Neuronal stem cell (in vitro differentiated cells): ENCODE results near the gene FLAD1.
A peak's percentile ranks its signal among the peaks of the same experiment; 100 is the strongest.

Experiments
- DNase-seq: peaks from one replicate; pipeline ENCODE4 v3.0.0-alpha.2; 2013; ENCODE audit warnings: low spot score
- H2AFZ ChIP-seq: one replicate; pipeline ENCODE4 v1.6.1; 2013; ENCODE audit warnings: mild to moderate bottlenecking, low read length, inconsistent platforms
- H2AK5ac ChIP-seq: 2 replicates; pipeline ENCODE4 v1.6.1; 2013; ENCODE audit warnings: low read depth, mild to moderate bottlenecking, inconsistent platforms, low read length, moderate library complexity, mixed read lengths
- H2BK120ac ChIP-seq: 2 replicates; pipeline ENCODE4 v1.6.1; 2013; ENCODE audit warnings: low read depth, mild to moderate bottlenecking, inconsistent platforms, low read length, moderate library complexity, mixed read lengths
- H2BK12ac ChIP-seq: one replicate; pipeline ENCODE4 v1.6.1; 2013; ENCODE audit warnings: low read length, inconsistent platforms
- H2BK15ac ChIP-seq: 2 replicates; pipeline ENCODE4 v1.6.1; 2013; ENCODE audit warnings: mild to moderate bottlenecking, low read length, inconsistent platforms, mixed read lengths
- H2BK5ac ChIP-seq: one replicate; pipeline ENCODE4 v1.6.1; 2013; ENCODE audit warnings: inconsistent platforms, mild to moderate bottlenecking, low read length, moderate library complexity
- H3K14ac ChIP-seq: one replicate; pipeline ENCODE4 v1.6.1; 2013; ENCODE audit warnings: low read length, inconsistent platforms
- H3K18ac ChIP-seq: 2 replicates; pipeline ENCODE4 v1.6.1; 2013; ENCODE audit warnings: low read length, inconsistent platforms
- H3K23ac ChIP-seq: 2 replicates; pipeline ENCODE4 v1.6.1; 2013; ENCODE audit warnings: low read depth, mild to moderate bottlenecking, mixed read lengths, low read length, inconsistent platforms; ENCODE audit not compliant: poor library complexity
- H3K27ac ChIP-seq: replicated peaks from 3 replicates; pipeline ENCODE4 v1.5.1; 2013; ENCODE audit warnings: low read length, inconsistent platforms
- H3K27me3 ChIP-seq, 3 experiments: 2 replicates each; pipeline ENCODE4 v1.6.1; 2013; ENCODE audit warnings: low read length in 3 of 3, mild to moderate bottlenecking in 2 of 3, inconsistent platforms in 1 of 3, low read depth in 1 of 3, mixed read lengths in 1 of 3, moderate library complexity in 1 of 3; ENCODE audit not compliant: control insufficient read depth in 3 of 3, insufficient read depth in 3 of 3
- H3K36me3 ChIP-seq, 2 donors: replicated peaks in 1 of 2; 2 replicates each; pipeline ENCODE4 v1.6.1; 2013; ENCODE audit warnings: low read length in 2 of 2; ENCODE audit not compliant: control insufficient read depth in 2 of 2, insufficient read depth in 2 of 2
- H3K4ac ChIP-seq: 2 replicates; pipeline ENCODE4 v1.6.1; 2013; ENCODE audit warnings: inconsistent platforms, mild to moderate bottlenecking, low read length, moderate library complexity
- H3K4me1 ChIP-seq, 2 donors: 1 replicate in 1 of 2; 2 replicates in 1 of 2; pipeline ENCODE4 v1.6.1; 2013; ENCODE audit warnings: low read length in 2 of 2, low read depth in 1 of 2; ENCODE audit not compliant: control insufficient read depth in 2 of 2, insufficient read depth in 1 of 2
- H3K4me2 ChIP-seq: one replicate; pipeline ENCODE4 v1.6.1; 2013; ENCODE audit warnings: mild to moderate bottlenecking, low read length, inconsistent platforms; ENCODE audit not compliant: insufficient read depth, poor library complexity, severe bottlenecking
- H3K4me3 ChIP-seq, 2 donors: 2 replicates each; pipeline ENCODE4 v1.5.1; 2013; ENCODE audit warnings: low read length in 2 of 2, mild to moderate bottlenecking in 2 of 2, inconsistent platforms in 1 of 2, moderate library complexity in 1 of 2
- H3K79me1 ChIP-seq: one replicate; pipeline ENCODE4 v1.6.1; 2013; ENCODE audit warnings: low read depth, mild to moderate bottlenecking, inconsistent platforms, low read length, moderate library complexity
- H3K9ac ChIP-seq: one replicate; pipeline ENCODE4 v1.6.1; 2013; ENCODE audit warnings: mild to moderate bottlenecking, low read depth, low read length, inconsistent platforms; ENCODE audit not compliant: poor library complexity
- H3K9me3 ChIP-seq, 2 donors: replicated peaks in 1 of 2; 2 replicates each; pipeline versions ENCODE3 to v1.6.1; 2013; ENCODE audit warnings: low read length in 2 of 2, mild to moderate bottlenecking in 2 of 2, inconsistent platforms in 1 of 2, low read depth in 1 of 2, mixed read lengths in 1 of 2, moderate library complexity in 1 of 2; ENCODE audit not compliant: control insufficient read depth in 2 of 2, insufficient read depth in 1 of 2
- H4K8ac ChIP-seq: one replicate; pipeline ENCODE4 v1.6.1; 2013; ENCODE audit warnings: low read depth, mild to moderate bottlenecking, inconsistent platforms, low read length, moderate library complexity
- H4K91ac ChIP-seq: one replicate; pipeline ENCODE4 v1.6.1; 2013; ENCODE audit warnings: low read length, low read depth, mild to moderate bottlenecking, inconsistent platforms; ENCODE audit not compliant: poor library complexity
- WGBS, 2 donors: extraction: QIAGEN DNeasy Blood & Tissue Kit; methylation state at CpG; one replicate each; pipeline ENCODE4 v1.1.7; 2013; ENCODE audit warnings: missing lambda C conversion rate in 2 of 2, mixed read lengths in 1 of 2; ENCODE audit not compliant: insufficient read length in 2 of 2, insufficient replicate concordance in 1 of 2; ENCODE audit errors: extremely low coverage in 2 of 2; 5-methylcytosine and 5-hydroxymethylcytosine counted together

FLAD1 gene

GRCh38 chr1:154966111-154966510 lies 17.0 kb upstream of the FLAD1 start:
- Histone ChIP-seq H3K14ac (no peak overlapping the region), H3K36me3 (peaks cover 26 to 68% of the 10 kb centered on the region in 2 donors)
- WGBS, 2 donors = no CpG with 5 or more reads among the region's 7 CpGs

DNA sequence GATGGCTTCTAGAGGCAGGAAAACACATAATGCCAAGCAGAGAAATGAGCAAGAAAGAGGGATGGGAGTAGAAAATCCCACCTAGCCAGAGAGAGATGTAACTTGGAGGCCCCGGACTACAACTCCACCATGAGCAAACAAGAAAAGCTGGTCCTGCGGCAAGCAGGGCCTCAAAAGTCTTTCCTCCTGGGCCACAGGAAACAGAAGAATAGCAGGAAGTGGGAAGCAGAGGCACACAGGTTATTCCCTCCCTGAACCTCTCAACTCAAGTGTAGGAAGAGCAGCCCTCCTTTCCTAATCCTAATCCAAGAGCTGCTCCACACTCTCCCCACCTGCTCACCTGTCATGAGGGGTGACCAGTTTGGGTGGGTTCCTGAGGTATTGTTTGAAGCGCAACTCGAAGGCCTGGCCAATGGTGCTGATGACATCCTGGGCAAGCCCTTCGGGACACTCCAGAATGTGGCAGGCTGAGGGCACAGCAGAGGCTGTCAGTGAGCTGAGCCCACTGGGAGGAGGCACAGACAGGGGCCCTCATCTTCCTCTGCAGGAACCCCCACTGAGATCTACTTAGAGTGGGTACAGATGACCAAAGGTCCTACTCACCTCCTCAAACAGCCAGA lies 15.7 kb upstream of the FLAD1 start:
- no peak overlapping the region for H3K27ac ChIP-seq
- peaks cover 26 to 66% of the 10 kb centered on the region in 2 donors for H3K36me3 ChIP-seq

More at GRCh38 chr1:154966111-154966510, 17.0 kb upstream of the FLAD1 start:
- Histone ChIP-seq H4K8ac (no peak overlapping the region), H2AFZ (no peak overlapping the region), H3K9me3 (no peaks in the 10 kb centered on the region), H2BK12ac (no peak overlapping the region), H3K4me1 (peaks cover 14 to 20% of the 10 kb centered on the region in 2 donors), H3K18ac (no peak overlapping the region), H3K4me2 (no peak overlapping the region), H3K4me3 (no peak overlapping the region), H2BK15ac (no peak overlapping the region), H3K23ac (peak overlapping the region; percentile 22), H3K79me1 (peaks cover 9% of the 10 kb centered on the region), H3K27ac (no peak overlapping the region), H2AK5ac (no peak overlapping the region), H3K4ac (no peak overlapping the region), H2BK5ac (peak overlapping the region; percentile 3), H2BK120ac (no peak overlapping the region), H4K91ac (no peak overlapping the region), H3K27me3 (no peaks in the 10 kb centered on the region), H3K9ac (no peak overlapping the region)
- no peak for DNase-seq

GRCh38 chr1:154968731-154969130 lies 14.4 kb upstream of the FLAD1 start:
- H3K4me1 ChIP-seq = peaks cover 27 to 30% of the 10 kb centered on the region in 2 donors
- peak overlapping the region; percentile 50 to 77 for H3K4me3 ChIP-seq
- no peak overlapping the region for H3K18ac ChIP-seq
- H3K4me2 ChIP-seq = peak overlapping the region; percentile 96
- peaks cover 21 to 53% of the 10 kb centered on the region in 2 donors for H3K36me3 ChIP-seq
- H3K9me3 ChIP-seq = no peaks in the 10 kb centered on the region
- no peak overlapping the region for H2BK15ac ChIP-seq
- no peak overlapping the region for H2BK12ac ChIP-seq
- H3K79me1 ChIP-seq = peaks cover 9% of the 10 kb centered on the region
- no peak overlapping the region for H4K91ac ChIP-seq
- H3K9ac ChIP-seq = peak overlapping the region; percentile 65
- no peak overlapping the region for H4K8ac ChIP-seq
- H3K14ac ChIP-seq = no peak overlapping the region
- H3K23ac ChIP-seq = no peak overlapping the region
- no peaks in the 10 kb centered on the region for H3K27me3 ChIP-seq
- H2BK5ac ChIP-seq = no peak overlapping the region
- H3K4ac ChIP-seq = no peak overlapping the region
- DNase-seq = no peak
- no peak overlapping the region for H2BK120ac ChIP-seq
- H2AFZ ChIP-seq = no peak overlapping the region
- H2AK5ac ChIP-seq = peak overlapping the region; percentile 34
- WGBS, 2 donors = no CpG with 5 or more reads among the region's 3 CpGs
- H3K27ac ChIP-seq = no peak overlapping the region

More for the DNA sequence above, 15.7 kb upstream of the FLAD1 start:
- Histone ChIP-seq H2BK120ac (no peak overlapping the region), H3K27me3 (no peaks in the 10 kb centered on the region), H3K14ac (no peak overlapping the region), H2BK12ac (no peak overlapping the region), H2AFZ (no peak overlapping the region), H2BK15ac (no peak overlapping the region), H3K79me1 (peaks cover 9% of the 10 kb centered on the region), H3K4me2 (no peak overlapping the region), H2BK5ac (no peak overlapping the region), H3K4me1 (peaks cover 23 to 28% of the 10 kb centered on the region in 2 donors), H4K8ac (no peak overlapping the region), H3K23ac (no peak overlapping the region), H4K91ac (no peak overlapping the region), H3K18ac (no peak overlapping the region), H3K9ac (peak overlapping the region; percentile 1), H3K4me3 (no peak overlapping the region), H2AK5ac (no peak overlapping the region), H3K9me3 (no peaks in the 10 kb centered on the region), H3K4ac (no peak overlapping the region)
- no CpG with 5 or more reads among the region's 5 CpGs for WGBS, 2 donors
- no peak for DNase-seq

- Histone ChIP-seq H3K18ac (peak overlapping the region; percentile 40), H2AK5ac (peak overlapping the region; percentile 34)
Measured at GRCh38 chr1:154969246-154969645, 13.9 kb upstream of the FLAD1 start.

More at GRCh38 chr1:154969246-154969645, 13.9 kb upstream of the FLAD1 start:
- no peak for DNase-seq
- no peak overlapping the region for H3K27ac ChIP-seq
- no peak overlapping the region for H2BK12ac ChIP-seq
- H3K4me1 ChIP-seq = peaks cover 27 to 30% of the 10 kb centered on the region in 2 donors
- H3K79me1 ChIP-seq = peaks cover 9% of the 10 kb centered on the region
- peaks cover 19 to 48% of the 10 kb centered on the region in 2 donors for H3K36me3 ChIP-seq
- H3K9ac ChIP-seq = peak overlapping the region; percentile 80
- H3K4me3 ChIP-seq = peak overlapping the region; percentile 50 to 77
- no peak overlapping the region for H4K91ac ChIP-seq
- no peak overlapping the region for H3K14ac ChIP-seq
- H2BK5ac ChIP-seq = no peak overlapping the region
- H3K9me3 ChIP-seq = no peaks in the 10 kb centered on the region
- H4K8ac ChIP-seq = no peak overlapping the region
- H3K4me2 ChIP-seq = peak overlapping the region; percentile 96
- H3K27me3 ChIP-seq = no peaks in the 10 kb centered on the region
- H2BK15ac ChIP-seq = peak overlapping the region; percentile 22
- H2BK120ac ChIP-seq = no peak overlapping the region
- peak overlapping the region; percentile 25 for H3K23ac ChIP-seq
- no CpG with 5 or more reads among the region's 5 CpGs for WGBS, 2 donors
- no peak overlapping the region for H3K4ac ChIP-seq
- no peak overlapping the region for H2AFZ ChIP-seq
